ENCODE results near the gene SCYGR5. TPM values are rescaled to one million over a fixed set of nuclear protein-coding genes. Genes with fewer than 3 reads are reported as not detected.

SCYGR5 gene
- total RNA-seq, 1 experiment from 2014 or later, result not detected

- H3K9me2 ChIP-seq (ENCODE audit: insufficient read depth), result no peaks in the 10 kb centered on the region
- no peaks in the 10 kb centered on the region for H3K9me3 ChIP-seq (ENCODE audit: control insufficient read depth in 1 of 2, insufficient read depth in 1 of 2, low read depth in 1 of 2, low read length in 2 of 2)
- ChIA-PET POLR2A (no interaction called here), CTCF (no interaction called here), RAD21 (ENCODE audit: low non-redundant PET in 1 of 2, low total read pairs in 2 of 2, uncharacterized antibody in 2 of 2, unreplicated experiment in 2 of 2) (no interaction called here)
- TF ChIP-seq FOSL1 (IDR thresholded peaks at IDR 0.05; ENCODE audit: low read depth) (no peak), SP1 (IDR thresholded peaks at IDR 0.05; ENCODE audit: low read depth) (no peak), YY1 (IDR thresholded peaks at IDR 0.05; ENCODE audit: extremely low read depth, insufficient replicate concordance, low read depth, low read length) (no peak), CTCF (IDR thresholded peaks at IDR 0.05 in 2 of 3, conservative IDR thresholded peaks at IDR 0.05 in 1 of 3; ENCODE audit: borderline replicate concordance in 1 of 3, insufficient read depth in 1 of 3, low read depth in 2 of 3, low read length in 2 of 3) (no peak), ZNF274 (IDR thresholded peaks at IDR 0.05; ENCODE audit: low read depth, low read length) (no peak), ZFX (IDR thresholded peaks at IDR 0.05) (no peak), EGR1 (IDR thresholded peaks at IDR 0.05; ENCODE audit: low read depth) (no peak), SIN3A (IDR thresholded peaks at IDR 0.05; ENCODE audit: low read depth) (no peak), JUND (IDR thresholded peaks at IDR 0.05) (no peak), REST (IDR thresholded peaks at IDR 0.05; ENCODE audit: low read depth) (no peak), SRF (IDR thresholded peaks at IDR 0.05; ENCODE audit: low read depth) (no peak), EZH2phosphoT487 (IDR thresholded peaks at IDR 0.05; ENCODE audit: borderline replicate concordance) (no peak), TCF7L2 (IDR thresholded peaks at IDR 0.05; ENCODE audit: borderline replicate concordance, extremely low read depth, insufficient read depth, insufficient read length) (no peak)
- TF ChIP-seq, protein P1, sequence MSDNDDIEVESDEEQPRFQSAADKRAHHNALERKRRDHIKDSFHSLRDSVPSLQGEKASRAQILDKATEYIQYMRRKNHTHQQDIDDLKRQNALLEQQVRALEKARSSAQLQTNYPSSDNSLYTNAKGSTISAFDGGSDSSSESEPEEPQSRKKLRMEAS (IDR thresholded peaks at IDR 0.05), result no peak
- no peak for DNase-seq (ENCODE audit: low read depth, low spot score)
- no peak overlapping the region for H3K4me2 ChIP-seq (ENCODE audit: low read length)
- no peak for ATAC-seq
- H3K36me3 ChIP-seq (ENCODE audit: control insufficient read depth in 1 of 2, insufficient read depth in 2 of 2, low read length in 2 of 2), result no peaks in the 10 kb centered on the region
- no peak overlapping the region for H3K27ac ChIP-seq (ENCODE audit: low read depth, low read length)
- no peaks in the 10 kb centered on the region for H4K20me1 ChIP-seq (ENCODE audit: insufficient read depth)
- H3K4me3 ChIP-seq (replicated peaks in 1 of 2; ENCODE audit: low read depth in 1 of 2, low read length in 2 of 2), result no peak overlapping the region
- no peak overlapping the region for H3K9ac ChIP-seq (ENCODE audit: low read length)
- BruUV-seq (replicated peaks), result no TSS peak
- no peaks in the 10 kb centered on the region for H3K79me2 ChIP-seq (ENCODE audit: insufficient read depth, low read length)
- intact Hi-C loops (cut with micrococcal nuclease), result no loop called here
- no peak overlapping the region for H2AFZ ChIP-seq (ENCODE audit: low read depth, low read length, poor library complexity, severe bottlenecking)
- no peaks in the 10 kb centered on the region for H3K27me3 ChIP-seq (ENCODE audit: insufficient read depth, low read length)
- H3K4me1 ChIP-seq (ENCODE audit: control insufficient read depth in 1 of 2, insufficient read depth in 2 of 2, low read length in 2 of 2), result no peaks in the 10 kb centered on the region
These were observed 23.9 kb upstream of the SCYGR5 start for GRCh38 chr2:227642656-227643055.

Data from HCT116 (cell line).